GM12878 (cell line): ENCODE measurements around the gene SLX4IP. TPM values are rescaled to one million over a fixed set of nuclear protein-coding genes. Genes with fewer than 3 reads are reported as not detected.
A peak's percentile ranks its signal among the peaks of the same experiment; 100 is the strongest.

ENCODE experiments used
- ATAC-seq: fragments of 200-7000 bp; cut with Tn5 transposase; 3 replicates; pipeline ENCODE4 v1.9.1; 2020; ENCODE audit warnings: mild to moderate bottlenecking, moderate library complexity
- BruUV-seq: library from RNA; stranded (reverse); fragments of 400-500 nt; replicated peaks from 2 replicates; lab custom pipeline; 2021; lab: Mats Ljungman, UMichigan
- CTCF ChIA-PET: fragments of 300-600 bp; sonication (Branson Sonifier 250); formaldehyde crosslinking; extraction: SDS; loops from one replicate; lab custom pipeline; 2021; ENCODE audit warnings: inconsistent platforms; lab: Yijun Ruan, JAX
- POLR2A ChIA-PET: fragments of 350-600 bp; formaldehyde crosslinking; extraction: SDS; loops from one replicate; lab custom pipeline; 2021; ENCODE audit warnings: inconsistent platforms; lab: Charles Lee
- RAD21 ChIA-PET: fragments of 300-600 bp; sonication (Branson Sonifier 250); formaldehyde crosslinking; loops from one replicate; lab custom pipeline; 2023; ENCODE audit warnings: antibody characterized with exemption; ENCODE audit not compliant: unreplicated experiment; lab: Charles Lee
- SMC1A ChIA-PET: fragments of 300-600 bp; sonication (Branson Sonifier 250); formaldehyde crosslinking; loops from one replicate; lab custom pipeline; 2023; ENCODE audit not compliant: unreplicated experiment, uncharacterized antibody; lab: Charles Lee
- DNase-seq: peaks from one replicate; pipeline ENCODE4 v3.0.0-alpha.2; 2011; ENCODE audit warnings: low read depth, low spot score
- FAIRE-seq: peaks from 3 replicates; lab custom pipeline; 2011; peaks lifted over from hg19 to GRCh38; lab: Jason Lieb, UNC
- H2AFZ ChIP-seq: 2 replicates; pipeline ENCODE4 v1.6.0; 2011; ENCODE audit warnings: low read depth, low read length, control low read depth; ENCODE audit not compliant: control insufficient read depth
- H3K27ac ChIP-seq: 2 replicates; pipeline ENCODE4 v1.5.1; 2011; ENCODE audit warnings: control low read depth; ENCODE audit not compliant: control insufficient read depth, insufficient read depth
- H3K27me3 ChIP-seq, 2 experiments: replicated peaks in 1 of 2; 2 replicates each; pipeline versions ENCODE4 v1.6.0 to v1.6.1; 2011; ENCODE audit warnings: low read length in 1 of 2; ENCODE audit not compliant: control insufficient read depth in 2 of 2, insufficient read depth in 2 of 2
- H3K36me3 ChIP-seq, 2 experiments: 2 replicates each; pipeline ENCODE4 v1.5.1; 2011; ENCODE audit warnings: low read length in 1 of 2; ENCODE audit not compliant: control insufficient read depth in 2 of 2, insufficient read depth in 2 of 2
- H3K4me1 ChIP-seq: 2 replicates; pipeline ENCODE4 v1.6.1; 2011; ENCODE audit warnings: mild to moderate bottlenecking, low read length, moderate library complexity, mixed read lengths; ENCODE audit not compliant: control insufficient read depth, insufficient read depth
- H3K4me2 ChIP-seq: 2 replicates; pipeline ENCODE4 v1.6.0; 2011; ENCODE audit warnings: control low read depth; ENCODE audit not compliant: control insufficient read depth, insufficient read depth
- H3K4me3 ChIP-seq: fragments of 200-600 bp; sonication (generic); 2 replicates; pipeline ENCODE4 v1.5.1; 2016
- H3K79me2 ChIP-seq: 2 replicates; pipeline ENCODE4 v1.6.0; 2011; ENCODE audit warnings: low read length; ENCODE audit not compliant: control insufficient read depth, insufficient read depth
- H3K9ac ChIP-seq: 2 replicates; pipeline ENCODE4 v1.8.0; 2011; ENCODE audit warnings: low read length, control low read depth, mixed read lengths; ENCODE audit not compliant: control insufficient read depth, insufficient read depth
- H3K9me3 ChIP-seq: replicated peaks from 3 replicates; pipeline ENCODE4 v1.5.1; 2011; ENCODE audit warnings: mild to moderate bottlenecking, low read length; ENCODE audit not compliant: control insufficient read depth, insufficient read depth
- H4K20me1 ChIP-seq: 2 replicates; pipeline ENCODE4 v1.6.0; 2011; ENCODE audit not compliant: control insufficient read depth, insufficient read depth
- ATF3 ChIP-seq: IDR thresholded peaks from 2 replicates; pipeline ENCODE4 v1.6.1; 2011; ENCODE audit warnings: low read depth, mild to moderate bottlenecking, low read length, moderate library complexity, borderline replicate concordance; ENCODE audit errors: extremely low read depth
- BCL11A ChIP-seq: IDR thresholded peaks from 2 replicates; pipeline ENCODE4 v1.6.1; 2011; ENCODE audit warnings: low read depth, low read length
- BRCA1 ChIP-seq: IDR thresholded peaks from 2 replicates; pipeline ENCODE4 v1.6.1; 2011; ENCODE audit warnings: low read depth, low read length, improper control_type of control experiment
- EED ChIP-seq: sonication (generic); IDR thresholded peaks from 2 replicates; pipeline ENCODE4 v1.6.1; 2016; ENCODE audit warnings: antibody characterized with exemption, low read depth
- IKZF2 ChIP-seq, 2 experiments: fragments of 450-650 bp; IDR thresholded peaks; 2 replicates each; pipeline ENCODE4 v1.6.1; 2017; ENCODE audit warnings: mild to moderate bottlenecking in 2 of 2, moderate library complexity in 2 of 2
- JUNB ChIP-seq: IDR thresholded peaks from 2 replicates; pipeline ENCODE4 v1.6.1; 2016; ENCODE audit warnings: antibody characterized with exemption, mild to moderate bottlenecking
- NFIC ChIP-seq: IDR thresholded peaks from 2 replicates; pipeline ENCODE4 v1.6.1; 2012; ENCODE audit warnings: low read depth, mild to moderate bottlenecking, inconsistent platforms, low read length, moderate library complexity
- RAD51 ChIP-seq: fragments of 450-650 bp; IDR thresholded peaks from 2 replicates; pipeline ENCODE4 v1.6.1; 2016; ENCODE audit warnings: moderate library complexity, mild to moderate bottlenecking, inconsistent platforms
- RELB ChIP-seq: fragments of 450-650 bp; IDR thresholded peaks from 2 replicates; pipeline ENCODE4 v1.6.1; 2017; ENCODE audit warnings: low read depth, mild to moderate bottlenecking, moderate library complexity
- RUNX3 ChIP-seq: IDR thresholded peaks from 2 replicates; pipeline ENCODE4 v1.6.1; 2012; ENCODE audit warnings: low read length, inconsistent platforms
- ZZZ3 ChIP-seq: IDR thresholded peaks from 2 replicates; pipeline ENCODE4 v1.6.1; 2011; ENCODE audit warnings: low read depth; ENCODE audit not compliant: control insufficient read depth, insufficient read length
- WGBS: methylation state at CpG from one replicate; pipeline ENCODE4 v1.1.6; 2016; ENCODE audit warnings: low lambda C conversion rate; ENCODE audit not compliant: insufficient replicate concordance, insufficient coverage; ENCODE audit errors: missing lambda C conversion rate; 5-methylcytosine and 5-hydroxymethylcytosine counted together
- in situ Hi-C: fragments of 300-500 bp; cut with MboI; formaldehyde crosslinking; loops from 9 replicates; pipeline ENCODE4 v1.14.3; 2018; ENCODE audit warnings: mixed read lengths
- intact Hi-C: fragments of 100-400 bp; cut with micrococcal nuclease; formaldehyde crosslinking; loops from one replicate; pipeline ENCODE4 v1.14.2; 2022; ENCODE audit not compliant: unreplicated experiment
- polyA plus RNA-seq, 11 experiments: library from polyadenylated mRNA; depleted of rRNA in 4 of 11; unstranded in 6 of 11; stranded (reverse) in 5 of 11; fragments of >200 nt; fragmentation: Nextera tagmentation in 4 of 11; fragmentation: Illumina TruSeq in 1 of 11; extraction: Ambion mirVana in 4 of 11; extraction: Trizol in 1 of 11; gene quantifications; 1 replicate in 1 of 11; 2 replicates in 10 of 11; pipeline versions ENCODE4 v1.2.1 to v1.2.3, GENCODE V29; 2011 to 2016; ENCODE audit warnings: inconsistent platforms in 2 of 11, missing spikeins in 2 of 11, low read depth in 1 of 11
- total RNA-seq, 4 experiments: library from RNA; depleted of rRNA in 3 of 4; stranded (reverse); fragments of >200 nt in 3 of 4; fragmentation: Illumina TruSeq in 1 of 4; extraction: Trizol in 1 of 4; gene quantifications; 2 replicates each; pipeline versions ENCODE4 v1.2.1 to v1.2.3, GENCODE V29; 2013 to 2021

Gene SLX4IP
- total and polyA plus RNA-seq, 10 of the 15 experiments (the other 5 are each of a cell fraction or from before 2014, with no cell fraction given), result 2.2 to 11.0 (median 6.3) TPM

- H2AFZ ChIP-seq, result no peak overlapping the region
- POLR2A ChIA-PET, result no interaction called here
- H3K4me2 ChIP-seq, result no peak overlapping the region
- no peaks in the 10 kb centered on the region for H3K79me2 ChIP-seq
- FAIRE-seq (peak; percentile 23), ATAC-seq (peak; percentile 69), DNase-seq (no peak)
- H3K27me3 ChIP-seq, result no peaks in the 10 kb centered on the region
- H3K36me3 ChIP-seq, result no peaks in the 10 kb centered on the region; a peak in 1 of 4 replicates
- RAD21 ChIA-PET, result interaction anchor here (0.9 kb wide), 1 partner anchor 20 kb away, joined by 3 read pairs; no protein-coding TSS in a partner anchor
- TF ChIP-seq BCL11A (no peak), IKZF2 (IDR thresholded peaks at IDR 0.05) (0 out of 4 replicates have a peak, but pooled peaks have one; percentile 17 to 28), RELB (no peak), ZZZ3 (no peak), ATF3 (no peak), RAD51 (no peak), RUNX3 (peak; percentile 83), BRCA1 (no peak), NFIC (peak; percentile 46; the same call in 1 of the 2 replicates), JUNB (peak; percentile 69), EED (0 out of 2 replicates have a peak, but pooled peaks have one; percentile 57)
- H4K20me1 ChIP-seq, result no peaks in the 10 kb centered on the region
- no TSS peak for BruUV-seq
- no peaks in the 10 kb centered on the region for H3K9me3 ChIP-seq
- intact Hi-C loops (no loop called here), in situ Hi-C loops (no loop called here)
- SMC1A ChIA-PET, result interaction anchor here (0.8 to 1.1 kb wide), 2 partner anchors 70 to 304 kb away, joined by 3 read pairs; no protein-coding TSS in a partner anchor
- 48% methylated on average over 2 of the region's 2 CpGs for WGBS
- no peak overlapping the region for H3K27ac ChIP-seq
- CTCF ChIA-PET, result interaction anchor here (0.9 to 1.0 kb wide), 2 partner anchors 8 to 12 kb away, joined by 3 read pairs; no protein-coding TSS in a partner anchor
- no peaks in the 10 kb centered on the region for H3K4me1 ChIP-seq
- H3K9ac ChIP-seq, result no peak overlapping the region
- no peak overlapping the region for H3K4me3 ChIP-seq
Observed at GRCh38 chr20:10578607-10579006, 143.5 kb downstream of the SLX4IP start.
